NOMO-1 treated with DMSO at 0.1 percent for 48 hours (cell line): ENCODE measurements around the gene KREMEN2.

Source experiments
- DNase-seq: peaks from one replicate; lab custom pipeline; 2025; ENCODE audit not compliant: unreplicated experiment; lab: John Stamatoyannopoulos, UW

The KREMEN2 gene

GRCh38 chr16:2976201-2976600 lies 12.1 kb downstream of the KREMEN2 start:
- DNase-seq = no peak

GRCh38 chr16:2976673-2977072 lies 12.6 kb downstream of the KREMEN2 start:
- no peak for DNase-seq

GRCh38 chr16:2977440-2977839 lies 13.4 kb downstream of the KREMEN2 start:
- DNase-seq = no peak

GRCh38 chr16:2979669-2980226 lies 15.7 kb downstream of the KREMEN2 start:
- DNase-seq = peak; percentile 10

GRCh38 chr16:2980227-2981176 lies 16.4 kb downstream of the KREMEN2 start, which contains the start of gene PKMYT1:
TSS of gene PKMYT1 (minus strand) at chr16:2980446. CDS start at chr16:2979657, 789 bp downstream.
- peak; percentile 86 for DNase-seq

- DNase-seq = no peak
These were observed 17.3 kb downstream of the KREMEN2 start for GRCh38 chr16:2981177-2981898.

- no peak for DNase-seq
These were observed 17.8 kb downstream of the KREMEN2 start for GRCh38 chr16:2981899-2982250.

GRCh38 chr16:2982402-2982801 lies 18.3 kb downstream of the KREMEN2 start:
- no peak for DNase-seq

GRCh38 chr16:2983706-2984136 lies 19.6 kb downstream of the KREMEN2 start:
- peak; percentile 67 for DNase-seq

- no peak for DNase-seq
These were observed 21.4 kb downstream of the KREMEN2 start for GRCh38 chr16:2985462-2985861.

- DNase-seq = no peak
These were observed 21.8 kb downstream of the KREMEN2 start for GRCh38 chr16:2985893-2986355.

- DNase-seq = no peak
These were observed 22.6 kb downstream of the KREMEN2 start for GRCh38 chr16:2986623-2987188.

- DNase-seq = no peak
These were observed 23.2 kb downstream of the KREMEN2 start for GRCh38 chr16:2987286-2987685.

GRCh38 chr16:2987833-2988232 lies 23.8 kb downstream of the KREMEN2 start:
- DNase-seq = no peak

GRCh38 chr16:2988590-2989099 lies 24.6 kb downstream of the KREMEN2 start:
- DNase-seq = no peak

- no peak for DNase-seq
These were observed 26.8 kb downstream of the KREMEN2 start for GRCh38 chr16:2990891-2991290.

GRCh38 chr16:2991566-2992261 lies 27.6 kb downstream of the KREMEN2 start:
- DNase-seq = no peak

GRCh38 chr16:2992383-2993081 lies 28.5 kb downstream of the KREMEN2 start:
- no peak for DNase-seq

- DNase-seq = no peak
These were observed 32.2 kb downstream of the KREMEN2 start for GRCh38 chr16:2996298-2996697.

- DNase-seq = no peak
These were observed 35.9 kb downstream of the KREMEN2 start for GRCh38 chr16:2999929-3000328.
